ENCODE data around the gene OCEL1. TPM values are rescaled to one million over a fixed set of nuclear protein-coding genes. Genes with fewer than 3 reads are reported as not detected.
A peak's percentile ranks its signal among the peaks of the same experiment; 100 is the strongest.

The OCEL1 gene
- total and polyA plus RNA-seq, 8 donors, result 9.7 to 38.0 (median 12.7) TPM

DNA sequence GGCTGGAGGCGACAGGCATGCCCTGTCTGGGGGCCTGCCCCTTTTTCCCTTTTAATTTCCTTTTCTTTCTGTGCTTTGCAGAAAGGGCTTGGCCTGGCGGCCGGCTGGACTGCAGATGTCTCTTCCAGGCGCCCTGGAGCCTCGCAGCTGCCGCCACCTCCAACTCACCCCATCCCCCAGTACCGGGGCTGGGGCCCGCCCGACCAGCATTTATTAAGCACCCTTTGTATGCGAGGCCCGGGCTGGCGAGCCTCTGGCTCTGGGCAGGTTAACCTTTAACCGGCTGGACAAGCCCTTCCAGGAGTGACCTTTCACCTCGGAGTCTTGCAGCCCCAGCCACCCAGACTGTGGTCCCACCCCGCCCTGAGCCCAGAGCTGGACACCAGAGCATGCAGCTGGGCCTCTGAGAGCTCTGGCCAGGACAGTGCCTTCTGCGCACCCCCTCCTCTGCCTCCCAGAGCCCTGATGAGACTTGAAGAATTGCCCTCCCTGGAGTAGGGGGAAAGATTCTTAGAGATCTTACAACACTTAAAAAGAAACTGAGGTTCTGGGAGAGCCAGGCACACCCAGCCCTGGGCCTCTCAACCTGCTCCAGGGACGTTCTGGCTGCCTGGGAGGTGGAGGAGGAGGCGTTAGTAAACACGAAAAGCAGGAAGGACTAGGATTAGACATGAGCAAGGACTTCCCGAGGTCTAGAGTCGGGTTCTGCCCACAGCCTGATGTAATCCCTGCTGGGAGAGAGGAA lies 20.8 kb downstream of the OCEL1 start:
- ATAC-seq, result peak; percentile 34
- Histone ChIP-seq H3K9me3 (no peaks in the 10 kb centered on the region), H3K27me3 (peaks cover 0 to 17% of the 10 kb centered on the region in 2 donors), H3K4me3 (peak overlapping the region; percentile 17 to 72), H3K36me3 (peaks cover 0 to 5% of the 10 kb centered on the region in 2 donors), H3K27ac (peak overlapping the region; percentile 74 to 76), H3K4me1 (peaks cover 22 to 38% of the 10 kb centered on the region in 2 donors)
- peak in 3 of 4 donors; percentile 54 to 84 (median 56) for DNase-seq
- intact Hi-C loops (cut with DNase I), result no loop called here
- TF ChIP-seq CTCF (IDR thresholded peaks at IDR 0.05), result no peak

DNA sequence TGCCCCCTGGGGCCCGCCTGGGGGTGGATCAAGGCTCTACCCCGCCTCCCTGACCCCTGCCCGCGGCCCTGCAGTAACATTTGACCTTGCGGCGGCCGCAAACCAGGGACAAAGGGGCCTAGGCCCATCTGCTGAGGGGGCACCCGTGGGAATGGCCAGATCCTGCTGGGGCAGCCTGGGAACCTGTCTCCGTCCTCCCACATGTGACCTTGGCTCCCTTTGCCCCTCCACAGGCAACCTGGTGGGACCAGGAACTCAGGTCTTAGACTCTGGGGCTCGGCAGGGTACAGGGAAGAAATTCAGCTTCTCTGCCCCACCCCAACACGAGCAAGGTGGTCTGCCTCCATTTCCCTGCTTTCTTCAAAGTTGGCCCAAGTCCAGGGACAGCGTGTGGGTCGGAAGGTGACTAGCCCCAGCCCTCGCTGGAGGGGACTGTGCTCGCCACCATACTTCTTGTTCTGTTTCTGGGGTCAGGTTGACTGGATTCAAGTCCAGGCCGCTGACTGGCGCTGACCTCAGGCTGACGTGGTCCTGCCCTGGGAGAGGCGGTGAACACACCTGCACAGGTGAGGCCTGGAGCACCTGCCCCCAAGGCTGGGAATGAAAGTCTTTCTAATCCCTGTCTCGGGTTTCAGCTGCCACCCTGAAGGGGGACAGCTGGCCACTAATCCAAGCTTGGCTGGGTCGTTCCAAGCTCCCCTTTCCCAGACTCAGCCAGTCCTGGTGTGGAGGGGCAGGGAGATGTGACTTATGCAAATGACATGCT lies 22.2 kb downstream of the OCEL1 start:
- H3K27ac ChIP-seq, result peak overlapping the region in 1 of 2 donors; percentile 74
- H3K4me1 ChIP-seq, result peaks cover 20 to 26% of the 10 kb centered on the region in 2 donors
- ATAC-seq (no peak), DNase-seq (no peak)
- no peak for TF ChIP-seq CTCF (IDR thresholded peaks at IDR 0.05)
- H3K9me3 ChIP-seq, result no peaks in the 10 kb centered on the region
- H3K36me3 ChIP-seq, result peaks cover 0 to 5% of the 10 kb centered on the region in 2 donors
- H3K27me3 ChIP-seq, result peaks cover 0 to 17% of the 10 kb centered on the region in 2 donors
- H3K4me3 ChIP-seq, result no peak overlapping the region
- intact Hi-C loops (cut with DNase I), result no loop called here

DNA sequence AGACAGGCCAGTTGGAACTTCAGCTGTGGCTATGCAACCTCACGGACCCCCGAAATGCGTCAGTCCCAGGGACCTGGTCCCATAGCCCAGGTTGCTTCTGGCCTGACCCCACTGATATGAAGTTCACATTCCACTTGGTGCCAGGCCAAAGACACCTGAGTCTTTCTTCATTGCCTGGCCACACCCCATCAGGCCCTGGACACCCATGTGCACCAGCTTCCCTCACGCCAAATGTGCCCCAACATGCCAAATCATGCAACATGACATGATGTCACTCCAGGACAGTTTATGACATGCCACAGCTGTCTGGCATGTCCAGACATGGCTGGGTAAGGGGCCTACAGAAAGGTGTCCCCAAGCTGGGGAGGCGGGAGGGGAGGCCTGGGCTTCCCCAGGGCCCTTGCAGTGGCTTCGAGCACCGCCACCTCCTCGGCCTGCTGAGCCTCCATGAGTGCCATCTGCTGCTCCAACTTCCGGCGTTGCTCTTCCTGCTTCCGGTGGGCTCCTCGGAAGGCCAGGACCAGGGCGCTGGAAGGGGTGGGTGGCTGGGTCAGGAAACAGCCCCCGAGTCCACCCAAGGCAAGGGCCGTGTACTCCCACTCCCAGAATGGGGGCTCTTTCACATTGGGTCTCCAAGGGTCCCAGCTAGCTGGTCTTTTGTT lies 24.0 kb downstream of the OCEL1 start:
- ATAC-seq, result no peak
- no peak for TF ChIP-seq CTCF (IDR thresholded peaks at IDR 0.05)

GRCh38 chr19:17254636-17255035 lies 28.6 kb downstream of the OCEL1 start:
- Histone ChIP-seq H3K9me3 (no peaks in the 10 kb centered on the region), H3K4me3 (no peak overlapping the region), H3K4me1 (no peaks in the 10 kb centered on the region), H3K27ac (peak overlapping the region in 1 of 2 donors; percentile 48), H3K36me3 (peaks cover 0 to 22% of the 10 kb centered on the region in 2 donors), H3K27me3 (no peaks in the 10 kb centered on the region)
- ATAC-seq (no peak), DNase-seq (no peak)
- intact Hi-C loops (cut with DNase I), result no loop called here
- TF ChIP-seq CTCF (IDR thresholded peaks at IDR 0.05), result no peak

More for the DNA sequence above, 24.0 kb downstream of the OCEL1 start:
- H3K27ac ChIP-seq, result no peak overlapping the region
- no peaks in the 10 kb centered on the region for H3K9me3 ChIP-seq
- H3K4me3 ChIP-seq, result no peak overlapping the region
- intact Hi-C loops (cut with DNase I), result no loop called here
- peaks cover 18 to 20% of the 10 kb centered on the region in 2 donors for H3K4me1 ChIP-seq
- H3K27me3 ChIP-seq, result peaks cover 0 to 9% of the 10 kb centered on the region in 2 donors
- no peak for DNase-seq
- H3K36me3 ChIP-seq, result peaks cover 0 to 5% of the 10 kb centered on the region in 2 donors

Data from left lung (tissue), 10 donors.